ENCODE measurements around the gene SLC15A3.
"Not testable (repeated sequence)": the region's sequence is repeated elsewhere in the genome, so short reads cannot be mapped to it uniquely, and the experiment has no call there.

SLC15A3 gene

DNA sequence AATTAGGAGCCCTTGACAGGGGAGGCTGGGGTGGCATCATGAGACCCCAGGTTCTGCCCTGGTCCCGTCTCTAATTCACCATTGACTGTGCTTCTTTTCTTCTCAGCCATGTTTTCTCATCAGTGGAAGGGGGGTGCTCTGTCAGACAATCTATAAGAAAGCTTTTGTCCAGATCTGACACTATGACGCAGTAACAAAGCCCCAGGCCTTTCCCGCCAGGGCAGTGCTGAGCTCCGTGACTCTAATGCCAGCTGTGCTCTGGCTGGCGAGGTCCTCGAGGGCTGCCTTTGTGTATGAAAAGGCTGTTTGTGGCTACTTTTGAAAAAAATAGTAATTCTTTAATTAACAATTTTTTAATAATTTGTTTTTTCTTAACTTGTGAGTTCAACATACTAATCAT, 22.8 kb upstream of the SLC15A3 start:
- DNase-seq (ENCODE audit: low read depth), result no peak

DNA sequence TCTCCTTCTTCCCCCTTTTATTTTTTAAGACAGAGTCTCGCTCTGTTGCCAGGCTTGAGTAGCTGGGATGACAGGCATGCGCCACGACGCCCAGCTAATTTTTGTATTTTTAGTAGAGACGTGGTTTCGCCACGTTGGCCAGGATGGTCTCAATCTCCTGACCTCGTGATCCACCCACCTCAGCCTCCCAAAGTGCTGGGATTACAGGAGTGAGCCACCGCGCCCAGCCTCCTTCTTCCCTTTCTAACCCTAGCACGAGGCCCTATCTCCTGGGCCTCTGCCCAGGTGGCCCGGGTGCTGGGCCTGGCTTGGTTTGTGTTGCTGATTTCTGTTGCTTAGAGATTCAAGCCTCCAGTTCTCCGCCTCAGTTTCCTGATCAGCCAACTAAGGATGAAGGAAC, 22.3 kb upstream of the SLC15A3 start:
- not testable (repeated sequence) for DNase-seq (ENCODE audit: low read depth)

DNA sequence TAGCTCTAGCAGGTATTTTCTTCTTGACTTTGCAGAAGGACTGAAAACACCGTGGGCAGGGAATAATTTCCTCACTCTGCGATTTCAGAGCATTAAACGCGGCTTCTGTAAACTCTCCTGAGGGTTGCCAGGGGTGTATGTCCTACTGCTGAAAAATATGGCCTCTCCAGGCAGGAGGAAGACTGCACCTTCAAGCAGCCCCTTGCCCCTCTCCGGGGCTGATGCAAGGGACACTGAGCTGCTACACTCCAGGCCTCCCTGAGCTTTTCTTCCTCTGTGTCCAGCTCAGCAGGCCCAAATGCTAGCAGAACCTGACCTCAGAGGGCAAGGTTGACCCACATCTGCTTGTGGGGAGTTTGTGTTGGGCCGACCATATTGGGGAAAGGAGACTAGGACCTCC, 21.7 kb upstream of the SLC15A3 start:
- no peak for DNase-seq (ENCODE audit: low read depth)

DNA sequence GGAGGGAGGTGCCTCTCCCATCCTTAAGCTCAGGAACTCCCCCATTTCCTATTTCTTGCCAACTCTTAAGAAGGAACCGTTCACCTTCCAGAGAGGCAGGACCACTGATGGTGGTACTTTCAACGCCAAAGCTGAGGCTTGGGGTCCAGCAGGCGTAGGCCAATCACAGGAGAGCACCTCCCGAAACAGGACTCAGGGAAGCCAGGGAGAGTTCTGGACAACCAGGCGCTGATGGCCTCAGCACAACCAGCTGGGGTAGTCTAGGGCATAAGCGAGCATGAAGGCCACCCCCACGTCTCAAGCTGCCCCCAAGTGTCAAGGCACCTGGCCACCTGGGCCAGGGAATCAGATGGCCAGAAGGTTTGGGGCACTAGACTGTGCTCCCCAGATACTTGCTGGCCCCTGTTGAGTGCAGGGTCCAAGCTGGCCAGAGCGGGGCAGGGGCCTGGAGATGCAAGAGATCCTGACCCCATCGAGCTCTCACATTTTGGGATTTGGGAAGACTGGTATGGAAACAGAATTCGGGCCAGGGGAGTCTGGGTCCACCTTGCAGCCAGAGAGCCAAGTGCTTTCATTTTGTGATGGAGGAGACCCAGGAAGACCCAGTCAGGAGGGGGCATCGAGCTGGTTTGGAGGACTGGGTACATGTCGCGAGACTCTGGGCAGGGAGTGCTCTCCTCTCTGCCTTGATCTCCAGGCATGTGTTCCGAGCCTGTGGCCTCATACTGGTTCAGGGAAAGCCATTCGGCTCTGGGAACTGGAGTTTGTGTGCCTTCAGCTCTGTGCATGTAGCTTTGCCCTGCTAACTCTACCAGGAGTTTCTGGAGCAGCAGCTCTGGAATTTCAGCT, 20.4 kb upstream of the SLC15A3 start:
- no peak for DNase-seq (ENCODE audit: low read depth)

DNA sequence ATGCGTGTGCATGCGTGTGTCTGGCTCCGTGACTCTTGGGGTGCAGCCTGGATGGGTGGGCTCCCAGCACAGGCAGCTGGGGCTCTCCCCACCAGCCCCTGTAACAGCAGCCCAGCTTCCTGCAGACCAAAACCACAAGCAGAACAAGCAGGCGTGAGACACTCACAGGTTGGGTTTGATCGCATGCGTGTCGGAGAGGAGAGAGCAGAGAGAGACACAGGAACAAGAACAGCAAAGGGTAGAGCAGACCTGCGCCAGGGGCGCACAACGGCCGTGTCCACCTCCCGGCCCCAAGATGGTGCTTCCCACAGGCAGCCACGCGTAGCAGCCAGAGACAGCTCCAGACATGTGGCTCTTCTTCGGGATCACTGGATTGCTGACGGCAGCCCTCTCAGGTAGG, 19.5 kb upstream of the SLC15A3 start, which contains the start of gene CD6:
TSS of gene CD6 (plus strand) at position 161 of the 400 bp plus-strand sequence. CDS start at position 347, 186 bp downstream.
- DNase-seq (ENCODE audit: low read depth), result no peak

DNA sequence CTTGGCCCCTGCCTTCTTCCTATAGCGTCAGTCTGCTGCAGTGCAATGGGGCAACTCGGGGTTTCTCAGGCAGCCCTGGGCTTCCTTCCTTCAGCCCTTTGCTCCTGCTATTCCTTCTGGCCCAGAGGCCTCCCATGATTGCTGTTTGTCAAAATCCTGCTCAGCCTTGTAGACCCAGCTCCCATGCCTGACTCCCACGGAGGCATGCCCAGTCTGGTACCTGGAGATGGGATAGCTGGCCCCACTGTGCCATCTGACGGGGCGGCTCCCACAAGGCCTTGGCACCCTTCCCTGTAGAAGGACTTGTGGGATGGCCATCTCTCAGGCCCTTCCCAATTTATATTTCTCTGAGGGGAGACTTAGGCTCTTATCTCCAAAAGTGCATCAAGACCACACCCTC, 18.9 kb upstream of the SLC15A3 start:
- no peak for DNase-seq (ENCODE audit: low read depth)

DNA sequence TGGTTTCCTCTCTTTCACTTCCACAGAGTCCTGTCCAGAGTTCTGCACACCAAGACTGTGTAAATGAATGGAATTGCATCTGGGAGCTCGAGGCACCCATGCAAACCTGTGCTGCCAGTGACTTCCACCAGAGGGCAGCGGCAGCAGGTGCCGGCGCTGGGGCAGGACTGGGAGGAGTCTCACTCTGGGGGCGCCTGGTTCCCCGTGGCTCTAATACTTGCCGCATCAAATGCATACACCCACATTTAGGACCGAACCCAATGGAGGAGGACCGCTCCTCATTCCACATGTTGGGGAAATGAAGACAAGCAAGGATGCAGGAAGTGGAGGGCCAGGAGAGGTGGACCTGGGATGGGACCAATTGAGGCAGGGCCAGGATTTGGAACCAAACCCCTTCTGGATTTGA, 18.4 kb upstream of the SLC15A3 start:
- no peak for DNase-seq (ENCODE audit: low read depth)

DNA sequence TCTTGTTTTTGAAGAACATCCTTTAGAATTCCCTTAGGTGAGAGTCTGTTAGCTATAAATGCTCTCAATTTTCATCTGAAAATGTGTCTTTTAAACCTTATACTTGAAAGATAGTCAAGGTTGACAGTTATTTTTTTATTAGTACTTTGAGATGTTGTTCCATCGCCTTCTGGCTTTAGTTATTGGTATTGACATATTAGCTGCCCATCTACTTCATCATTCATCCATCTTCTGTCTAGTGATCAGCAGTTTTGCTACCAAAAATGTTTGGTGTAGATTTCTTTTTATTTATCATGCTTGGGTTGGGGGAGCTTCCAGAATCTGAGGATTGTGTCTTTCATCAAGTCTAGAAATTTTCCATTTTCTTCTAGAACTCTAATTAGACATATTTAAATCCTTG, 16.2 kb upstream of the SLC15A3 start:
- no peak for DNase-seq (ENCODE audit: low read depth)

DNA sequence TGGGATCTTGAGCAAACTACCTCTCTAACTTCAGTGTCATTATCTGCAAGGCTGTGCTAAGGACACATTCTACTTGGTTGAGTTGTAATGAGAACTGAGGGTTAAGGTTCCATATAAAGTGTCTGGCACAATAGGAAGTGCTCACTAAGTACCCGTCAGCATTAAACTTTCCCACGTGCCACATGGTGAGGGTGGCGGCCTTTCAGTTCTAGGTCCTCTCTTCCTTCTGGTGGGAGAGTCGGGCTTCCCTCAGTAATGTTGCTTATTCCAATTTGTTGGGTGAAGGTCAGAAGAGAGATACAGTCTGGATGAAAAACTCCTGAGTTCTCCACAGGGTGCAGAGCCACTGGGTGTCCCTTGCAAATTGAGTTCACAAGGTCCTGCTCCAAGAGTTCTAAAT, 14.9 kb upstream of the SLC15A3 start:
- DNase-seq (ENCODE audit: low read depth), result no peak

DNA sequence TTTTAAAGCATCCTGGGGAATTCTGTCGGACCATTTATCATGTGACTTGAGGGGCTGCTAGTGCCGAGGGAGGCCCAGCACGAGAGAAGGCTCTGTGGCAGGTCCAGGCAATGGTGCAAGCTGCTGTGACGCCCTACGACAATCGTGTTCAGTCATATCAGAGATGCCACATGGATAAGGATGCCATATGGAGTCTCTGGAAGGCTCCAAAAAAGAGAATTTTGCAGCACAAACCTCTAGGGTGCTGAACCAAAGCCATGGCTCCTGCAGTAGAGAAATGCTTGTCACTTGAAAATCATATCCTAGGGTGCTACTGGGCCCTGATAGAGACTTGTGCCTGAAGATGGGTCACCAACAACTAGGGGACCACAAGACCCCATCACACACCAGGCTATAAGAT, 12.8 kb upstream of the SLC15A3 start:
- DNase-seq (ENCODE audit: low read depth), result no peak

DNA sequence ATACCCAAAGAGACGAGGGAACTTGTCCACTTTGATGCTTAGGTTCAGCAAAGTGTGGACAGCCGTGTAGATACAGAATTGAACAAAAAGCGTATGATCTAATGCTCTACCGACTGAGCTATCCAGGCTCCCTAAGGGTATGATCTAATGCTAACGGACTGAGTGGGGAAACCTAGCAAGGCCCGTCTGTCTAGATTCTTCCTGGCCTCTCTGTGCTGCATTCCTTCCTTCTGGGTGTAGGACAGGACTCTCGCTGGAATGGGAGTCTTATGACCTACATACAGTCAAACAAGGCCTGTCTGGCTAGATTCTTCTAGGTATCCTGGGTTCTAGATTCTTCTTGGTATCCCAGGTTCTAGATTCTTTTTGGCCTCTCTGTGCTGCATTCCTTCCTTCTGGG, 8.4 kb upstream of the SLC15A3 start:
- no peak for DNase-seq (ENCODE audit: low read depth)

DNA sequence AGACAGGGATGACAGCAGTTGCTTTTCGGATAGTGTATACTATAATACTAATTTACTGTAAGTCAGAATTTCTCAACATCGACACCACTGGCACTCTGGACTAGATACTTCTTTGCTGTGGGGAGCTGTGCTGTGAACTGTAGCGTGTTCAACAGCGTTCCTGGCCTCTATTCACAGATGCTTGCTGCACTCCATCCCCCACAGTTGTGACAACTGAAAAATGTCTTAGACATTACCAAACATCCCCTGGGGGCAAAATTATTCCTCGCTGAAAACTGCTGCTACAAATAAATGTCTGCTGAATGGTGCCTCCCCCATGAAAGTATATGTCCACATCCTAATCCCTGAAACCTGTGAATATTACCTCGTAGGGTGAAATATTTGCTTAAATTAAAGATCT, 7.5 kb upstream of the SLC15A3 start:
- no peak for DNase-seq (ENCODE audit: low read depth)

DNA sequence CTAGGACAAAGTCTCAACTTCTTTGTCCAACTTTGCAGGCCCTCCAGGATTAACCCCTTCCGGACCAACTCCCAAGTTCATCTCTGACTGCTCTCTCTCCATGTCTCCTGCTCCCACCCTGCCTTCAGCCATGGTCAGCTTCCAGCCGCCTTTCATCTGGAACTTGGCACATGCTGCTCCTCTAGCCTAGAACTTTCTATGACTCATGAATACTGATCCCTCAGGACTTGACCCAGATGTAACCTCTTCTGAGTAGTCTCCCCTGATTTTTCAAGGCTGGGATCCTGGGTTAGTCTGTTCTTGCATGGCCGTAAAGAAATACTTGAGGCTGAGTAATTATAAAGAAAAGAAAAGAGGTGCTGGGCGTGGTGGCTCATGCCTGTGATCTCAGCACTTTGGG, 5.2 kb upstream of the SLC15A3 start:
- no peak for DNase-seq (ENCODE audit: low read depth)

DNA sequence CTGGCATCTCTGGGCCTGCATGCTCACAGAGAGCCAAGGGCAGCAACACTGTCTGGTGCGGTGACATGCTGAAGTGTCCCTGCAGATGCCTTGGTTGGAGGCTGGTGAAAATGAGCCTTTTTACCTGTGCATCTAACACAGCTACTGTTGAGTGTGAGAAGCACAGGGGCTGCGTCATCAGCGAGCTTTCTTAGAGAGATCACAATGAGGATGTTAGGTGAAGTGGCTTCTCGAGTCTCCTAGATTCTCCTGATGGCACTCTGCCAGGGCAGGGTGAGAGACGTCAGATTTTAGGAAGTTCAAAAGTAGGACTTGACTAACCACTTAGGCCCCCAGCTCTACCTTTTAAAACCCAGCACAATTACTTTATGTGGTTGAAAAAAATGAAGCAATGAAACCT, 3.6 kb upstream of the SLC15A3 start:
- DNase-seq (ENCODE audit: low read depth), result no peak

DNA sequence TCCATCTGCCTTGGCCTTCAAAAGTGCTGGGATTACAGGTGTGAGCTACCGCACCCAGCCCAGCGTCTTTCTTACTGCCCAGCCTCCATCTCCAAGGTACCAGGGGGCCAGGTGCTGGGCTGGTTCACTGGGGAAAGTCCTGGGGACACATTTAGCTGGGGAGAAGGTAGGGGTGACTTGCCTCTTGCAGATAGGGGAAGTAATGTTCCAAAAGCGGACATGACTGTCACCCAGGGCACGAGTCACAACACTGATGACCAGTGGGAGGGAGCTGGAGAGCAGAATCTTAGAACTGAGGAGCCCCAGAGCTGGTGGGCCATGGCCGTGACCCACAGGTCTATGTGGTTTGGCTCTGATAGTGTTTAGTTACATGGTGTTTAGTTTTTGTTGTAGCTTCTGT, 2.4 kb upstream of the SLC15A3 start:
- no peak for DNase-seq (ENCODE audit: low read depth)

DNA sequence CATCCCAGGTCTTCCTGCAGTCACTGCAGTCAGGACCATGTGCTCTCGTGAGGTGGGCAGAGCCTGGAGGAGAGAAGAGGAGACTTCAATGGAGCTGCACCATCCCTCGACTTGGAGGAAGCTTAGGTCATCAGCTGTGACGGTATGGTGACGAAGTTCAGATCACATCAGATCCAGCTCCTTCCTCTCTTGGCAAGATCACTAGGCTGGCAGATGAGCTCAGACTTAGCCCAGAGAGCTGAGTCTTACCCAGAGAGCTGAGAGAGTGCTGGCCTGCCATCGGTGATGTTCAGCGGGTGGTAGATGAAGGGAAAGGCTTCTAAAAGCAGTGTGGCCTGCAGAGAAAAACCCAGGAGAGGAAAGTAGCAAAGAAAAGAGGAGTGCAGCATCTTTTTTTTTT, 1.8 kb upstream of the SLC15A3 start:
- no peak for DNase-seq (ENCODE audit: low read depth)

DNA sequence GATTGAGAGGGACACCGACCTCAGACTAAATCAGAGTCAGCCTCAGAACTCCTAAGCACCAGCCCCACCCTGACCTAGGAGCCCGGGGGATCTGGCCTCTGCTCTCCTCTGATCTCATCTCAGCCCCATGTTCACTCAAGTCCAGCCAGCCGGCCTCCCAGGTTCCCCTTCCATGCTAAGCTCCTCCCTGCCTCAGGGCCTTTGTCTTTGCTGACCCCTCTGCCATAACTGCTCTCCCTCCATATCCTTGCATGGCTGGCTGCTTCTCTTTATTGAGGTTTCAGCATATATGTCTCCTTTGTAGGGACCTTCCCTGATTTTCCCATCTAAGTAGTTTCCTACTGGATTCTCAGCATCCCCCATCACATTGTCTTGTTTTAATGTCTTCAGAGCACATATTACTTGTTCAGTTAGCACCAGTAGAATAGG, 780 bp upstream of the SLC15A3 start:
- DNase-seq (ENCODE audit: low read depth), result no peak

DNA sequence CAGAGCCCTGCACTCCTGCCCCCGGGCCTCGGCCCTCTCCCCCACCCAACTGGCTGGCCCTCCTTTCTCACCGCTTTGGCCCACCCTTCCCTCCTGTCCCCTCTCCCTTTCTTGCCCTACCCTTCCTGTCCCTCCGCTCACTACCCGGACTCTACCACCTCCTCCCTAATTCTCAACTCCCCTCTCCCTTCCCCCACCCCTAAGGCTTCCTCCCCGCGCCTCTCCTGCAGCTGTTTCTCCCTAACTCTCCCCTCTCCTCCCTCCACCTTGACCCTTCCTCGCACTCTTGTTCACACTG, 421 bp downstream of the SLC15A3 start:
- DNase-seq (ENCODE audit: low read depth), result no peak

DNA sequence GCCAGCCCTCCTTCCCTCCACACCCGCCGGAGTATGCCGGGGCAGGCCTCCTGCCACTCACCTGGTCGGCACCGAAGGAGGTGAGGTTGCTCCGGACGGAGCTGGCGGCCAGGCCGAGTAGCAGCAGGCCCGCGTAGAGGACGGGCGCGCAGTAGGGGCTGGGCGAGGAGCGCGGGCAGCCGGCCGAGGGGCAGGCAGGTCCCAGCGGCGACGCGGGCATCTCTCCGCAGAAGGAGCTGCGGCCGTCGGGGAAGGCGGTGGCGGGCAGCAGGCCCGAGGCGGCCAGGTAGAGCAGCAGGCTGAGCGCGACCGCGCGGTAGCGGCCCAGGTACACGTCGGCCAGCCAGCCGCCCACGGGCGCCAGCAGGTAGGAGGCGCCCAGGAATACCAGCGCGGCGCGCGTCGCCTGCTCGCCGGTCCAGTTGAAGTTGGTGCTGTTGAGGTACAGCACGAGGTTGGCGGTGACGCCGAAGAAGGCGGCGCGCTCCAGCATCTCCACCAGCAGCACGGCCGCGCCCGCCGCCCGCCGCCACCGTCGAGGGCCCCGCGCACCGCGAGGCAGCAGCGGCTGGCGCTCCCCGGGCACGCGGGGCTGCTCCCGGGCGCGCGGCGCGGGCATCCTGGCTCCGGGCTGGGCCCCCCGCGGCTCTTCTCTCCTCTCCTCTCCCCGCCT, 907 bp downstream of the SLC15A3 start:
- no peak for DNase-seq (ENCODE audit: low read depth)

DNA sequence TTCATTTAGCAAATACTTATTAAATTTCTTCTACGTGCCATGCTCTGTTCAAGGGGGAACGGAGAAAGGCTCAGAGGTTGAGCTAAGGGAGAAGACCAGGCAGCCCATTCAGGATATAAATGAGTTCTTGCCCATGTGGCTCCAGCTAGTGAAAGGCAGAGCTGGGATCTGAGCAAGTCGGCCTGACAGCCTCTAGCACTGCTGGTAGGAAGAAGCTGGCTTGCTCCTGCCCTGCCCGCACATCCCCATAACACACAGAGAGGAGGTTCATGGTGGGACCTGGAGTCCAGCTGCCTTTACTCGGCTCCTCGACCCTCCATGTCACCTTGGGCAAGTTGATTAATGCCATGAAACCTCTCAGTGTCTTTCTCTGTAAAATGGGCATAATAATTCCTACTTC, 2.0 kb downstream of the SLC15A3 start:
- no peak for DNase-seq (ENCODE audit: low read depth)

DNA sequence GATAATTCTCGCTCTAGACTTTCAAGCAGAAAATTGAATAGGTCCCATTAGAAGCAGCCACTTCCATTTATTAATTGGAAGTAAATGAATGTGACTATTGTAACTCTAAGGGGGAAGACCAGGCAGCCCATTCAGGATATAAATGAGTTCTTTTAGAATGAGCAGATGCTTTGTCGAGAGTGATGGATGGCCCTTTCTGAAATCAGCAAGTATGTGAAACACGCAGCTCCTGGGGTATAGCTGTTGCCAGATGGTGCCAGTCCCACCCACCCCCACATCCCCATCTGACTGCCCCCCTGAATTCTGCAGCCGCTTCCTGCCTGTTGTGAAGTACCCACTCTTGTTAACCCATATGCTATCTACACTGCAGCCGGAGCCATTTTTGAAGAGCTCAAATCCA, 3.7 kb downstream of the SLC15A3 start:
- DNase-seq (ENCODE audit: low read depth), result no peak

DNA sequence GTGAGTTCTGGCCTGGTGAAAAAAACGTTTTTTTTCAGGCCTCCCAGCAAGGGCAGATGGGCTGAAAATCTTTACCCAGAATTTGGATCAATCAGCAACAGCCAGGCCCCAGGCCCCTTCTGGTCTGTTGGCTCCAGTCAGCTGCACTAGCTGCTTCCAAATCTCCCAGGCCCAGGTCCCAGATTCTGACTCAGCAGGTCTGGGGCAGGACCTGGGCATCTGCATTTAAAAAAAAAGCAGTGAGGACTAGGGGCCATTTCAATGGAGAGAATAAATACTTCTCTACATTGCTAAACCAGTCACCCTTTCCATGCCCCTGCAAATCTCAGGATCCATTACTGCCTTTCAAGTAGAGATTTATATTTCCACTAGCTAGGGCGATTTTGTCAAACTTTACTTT, 4.3 kb downstream of the SLC15A3 start:
- DNase-seq (ENCODE audit: low read depth), result no peak

DNA sequence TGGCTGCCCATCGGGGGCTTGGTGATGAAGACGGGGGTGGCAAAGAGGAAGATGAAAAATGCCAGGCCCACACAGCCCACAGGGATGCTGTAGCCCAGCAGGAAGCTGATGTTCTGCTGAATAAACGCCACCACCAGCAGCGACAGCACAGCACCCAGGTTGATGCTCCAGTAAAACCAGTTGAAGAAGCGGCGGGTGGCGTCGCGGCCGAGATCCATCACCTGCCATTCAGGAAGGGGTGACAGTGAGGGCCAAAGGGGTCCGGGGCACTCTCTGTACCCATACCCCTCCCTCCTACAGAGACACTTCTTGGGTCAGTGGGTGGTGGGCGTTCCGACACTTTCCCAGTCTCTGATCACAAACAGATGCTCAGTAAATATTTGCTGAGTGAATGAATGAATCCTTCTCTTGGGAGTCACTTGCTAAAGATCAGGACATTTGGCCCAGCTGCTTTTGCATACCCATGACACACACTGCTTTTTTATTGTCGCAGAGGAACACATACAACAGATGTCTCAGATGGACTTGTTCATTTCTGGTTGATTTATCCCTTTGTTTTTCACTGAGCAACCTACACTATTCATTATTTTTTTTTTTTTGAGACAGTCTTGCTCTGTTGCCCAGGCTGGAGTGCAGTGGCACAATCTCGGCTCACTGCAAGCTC, 5.2 kb downstream of the SLC15A3 start:
- DNase-seq (ENCODE audit: low read depth), result no peak

Measured in fibroblast of the conjunctiva (primary cell).